HK-2 (cell line): ENCODE results near the gene C1QC.

Experiments
- DNase-seq: peaks from one replicate; pipeline ENCODE4 v3.0.0-alpha.2; 2018; ENCODE audit not compliant: unreplicated experiment

C1QC gene

GRCh38 chr1:22680726-22681125, 37.3 kb downstream of the C1QC start:
- DNase-seq, result no peak

GRCh38 chr1:22681556-22682276, 38.3 kb downstream of the C1QC start:
- DNase-seq, result no peak

- no peak for DNase-seq
Observed at GRCh38 chr1:22683547-22683946, 40.1 kb downstream of the C1QC start.

- DNase-seq, result no peak
Observed at GRCh38 chr1:22685591-22686059, 42.2 kb downstream of the C1QC start.

GRCh38 chr1:22687191-22687590, 43.8 kb downstream of the C1QC start:
- DNase-seq, result no peak

GRCh38 chr1:22688466-22688865, 45.0 kb downstream of the C1QC start:
- DNase-seq, result no peak

GRCh38 chr1:22689505-22689904, 46.1 kb downstream of the C1QC start:
- DNase-seq, result peak; percentile 87

- no peak for DNase-seq
Observed at GRCh38 chr1:22691031-22691753, 47.8 kb downstream of the C1QC start.

GRCh38 chr1:22694172-22694571, 50.7 kb downstream of the C1QC start:
- DNase-seq, result no peak

GRCh38 chr1:22696610-22697009, 53.2 kb downstream of the C1QC start:
- DNase-seq, result no peak
